NCI-H2171 treated with DMSO at 0.1 percent for 48 hours (cell line): ENCODE results near the gene GOLGA6L25.
"Not testable (repeated sequence)": the region's sequence is repeated elsewhere in the genome, so short reads cannot be mapped to it uniquely, and the experiment has no call there.

Experiments
- DNase-seq: peaks from one replicate; lab custom pipeline; 2025; lab: John Stamatoyannopoulos, UW

Gene GOLGA6L25, protein sequence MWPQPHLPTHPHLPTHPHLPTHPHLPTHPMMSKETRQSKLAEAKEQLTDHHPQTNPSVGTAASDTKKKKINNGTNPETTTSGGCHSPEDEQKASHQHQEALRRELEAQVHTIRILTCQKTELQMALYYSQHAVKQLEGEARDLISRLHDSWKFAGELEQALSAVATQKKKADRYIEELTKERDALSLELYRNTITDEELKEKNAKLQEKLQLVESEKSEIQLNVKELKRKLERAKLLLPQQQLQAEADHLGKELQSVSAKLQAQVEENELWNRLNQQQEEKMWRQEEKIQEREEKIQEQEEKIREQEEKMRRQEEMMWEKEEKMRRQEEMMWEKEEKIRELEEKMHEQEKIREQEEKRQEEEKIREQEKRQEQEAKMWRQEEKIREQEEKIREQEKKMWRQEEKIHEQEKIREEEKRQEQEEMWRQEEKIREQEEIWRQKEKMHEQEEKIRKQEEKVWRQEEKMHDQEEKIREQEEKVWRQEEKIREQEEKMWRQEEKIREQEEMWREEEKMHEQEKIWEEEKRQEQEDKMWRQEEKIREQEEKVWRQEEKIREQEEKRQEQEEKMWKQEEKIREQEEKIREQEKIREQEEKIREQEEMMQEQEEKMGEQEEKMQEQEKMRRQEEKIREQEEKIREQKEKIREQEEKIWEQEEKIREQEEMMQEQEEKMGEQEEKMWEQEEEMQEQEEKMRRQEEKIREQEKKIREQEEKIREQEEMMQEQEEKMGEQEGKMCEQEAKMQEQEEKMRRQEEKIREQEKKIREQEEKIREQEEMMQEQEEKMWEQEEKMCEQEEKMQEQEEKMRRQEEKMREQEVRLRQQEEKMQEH

DNA sequence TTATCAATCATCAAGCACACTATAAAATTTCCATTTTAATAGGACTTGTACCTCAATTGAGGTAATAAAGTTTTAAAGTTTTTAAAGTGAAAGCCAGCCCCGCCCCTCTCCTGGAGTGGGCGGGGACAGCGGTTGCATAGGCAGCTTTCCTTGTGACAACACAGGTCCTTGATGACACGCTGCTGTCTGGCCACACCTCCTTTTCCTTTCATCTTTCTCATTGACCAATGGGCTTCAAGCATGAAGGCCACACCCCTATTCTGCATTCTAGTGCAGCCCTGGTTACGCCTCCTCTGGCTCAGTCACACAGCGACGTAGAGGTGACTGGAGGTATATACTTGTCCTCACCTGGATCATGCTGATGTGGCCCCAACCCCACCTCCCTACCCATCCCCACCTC is at the start of gene GOLGA6L25:
TSS of gene GOLGA6L25 (plus strand) at position 301 of the 400 bp plus-strand sequence. CDS start at position 362, 61 bp downstream.
- DNase-seq, result not testable (repeated sequence)

DNA sequence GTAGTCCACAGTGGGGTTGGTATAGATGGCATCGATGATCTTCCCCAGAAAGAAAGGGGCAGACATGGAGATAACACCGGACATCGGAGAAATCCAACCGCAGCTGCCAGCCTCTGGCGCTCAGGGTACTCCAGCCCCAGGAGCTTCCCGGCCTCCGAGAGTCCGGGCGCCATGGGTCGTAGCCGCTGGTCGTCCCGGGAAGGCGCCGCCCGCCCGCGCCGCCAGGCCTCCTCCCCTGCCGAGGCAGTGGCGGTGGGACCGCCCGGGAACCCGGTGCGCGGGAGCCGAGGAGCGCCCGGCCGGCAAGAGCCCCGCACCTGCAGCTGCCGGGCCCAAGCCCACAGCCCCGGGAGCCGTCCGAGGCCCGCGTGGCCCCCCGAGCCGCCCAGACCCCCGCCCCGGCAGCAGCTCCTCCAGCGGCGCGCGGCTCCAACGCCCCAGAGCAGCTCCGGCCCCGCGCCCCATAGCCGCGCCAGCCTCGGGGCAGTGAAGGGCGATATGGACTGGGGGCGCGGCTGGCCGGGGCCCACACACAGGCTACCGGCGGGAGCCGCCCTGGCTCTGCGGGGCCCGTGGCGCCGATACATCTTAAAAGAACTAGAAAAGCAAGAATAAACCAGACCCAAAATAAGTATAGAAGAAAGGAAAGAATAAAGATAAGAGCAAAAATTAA is 45.0 kb upstream of the GOLGA6L25 start:
- not testable (repeated sequence) for DNase-seq

- DNase-seq, result not testable (repeated sequence)
These were observed 39.2 kb upstream of the GOLGA6L25 start for GRCh38 chr15:28514128-28514527.

DNA sequence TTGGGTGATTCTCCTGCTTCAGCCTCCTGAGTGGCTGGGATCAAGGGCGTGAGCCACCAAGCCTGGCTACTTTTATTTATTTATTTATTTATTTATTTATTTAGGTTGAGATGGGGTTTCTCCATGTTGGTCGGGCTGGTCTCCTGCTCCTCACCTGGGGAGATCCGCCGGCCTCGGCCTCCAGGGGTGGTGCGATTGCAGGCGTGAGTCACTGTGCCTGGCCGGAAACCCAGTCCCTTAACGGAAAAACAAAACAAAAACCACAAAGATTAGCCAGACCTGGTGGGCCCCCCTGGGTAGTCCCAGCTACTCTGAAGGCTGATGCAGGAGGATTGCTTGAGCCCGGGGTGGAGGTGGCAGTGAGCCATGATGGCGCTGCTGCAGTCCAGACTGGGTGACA is 38.2 kb upstream of the GOLGA6L25 start:
- not testable (repeated sequence) for DNase-seq

DNA sequence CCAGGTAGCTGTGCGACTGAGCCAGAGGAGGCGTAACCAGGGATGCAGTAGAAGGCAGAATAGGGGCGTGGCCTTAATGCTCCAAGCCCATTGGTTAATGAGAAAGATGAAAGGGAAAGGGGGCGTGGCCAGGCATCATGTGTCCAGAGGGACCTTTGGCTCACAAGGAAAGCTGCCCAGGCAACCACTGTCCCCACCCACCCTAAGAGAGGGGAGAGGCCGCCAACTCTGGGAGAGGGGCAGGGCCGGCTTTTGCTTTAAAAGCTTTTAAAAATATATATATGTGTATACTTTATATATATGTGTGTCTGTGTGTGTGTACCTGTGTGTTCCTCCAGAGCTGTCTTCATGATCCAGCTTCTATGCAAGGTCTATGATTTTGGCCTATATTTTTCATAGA is 20.4 kb upstream of the GOLGA6L25 start, which contains the start of gene GOLGA8G:
TSS of gene GOLGA8G (minus strand) at position 18 of the 400 bp plus-strand sequence. CDS start 62 bp downstream, outside the sequence.
- DNase-seq, result not testable (repeated sequence)

DNA sequence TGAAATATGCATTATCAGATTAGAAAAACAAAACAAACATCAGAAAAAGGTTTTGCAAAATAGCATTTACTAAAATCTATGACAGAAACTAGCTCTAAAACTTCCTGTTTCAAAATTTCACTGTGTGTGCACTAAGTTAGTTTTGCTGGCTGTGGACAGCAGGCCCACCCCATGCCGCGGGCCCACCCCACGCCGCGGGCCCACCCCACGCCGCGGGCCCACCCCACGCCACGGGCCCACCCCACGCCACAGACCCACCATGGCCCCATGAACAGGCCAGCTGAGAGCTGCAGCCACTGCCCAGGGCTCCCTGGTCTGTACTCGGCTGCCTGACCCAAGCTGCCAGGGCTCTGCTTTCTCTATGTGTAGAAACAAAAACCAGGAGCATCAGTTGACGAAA is 20.0 kb downstream of the GOLGA6L25 start:
- not testable (repeated sequence) for DNase-seq

GRCh38 chr15:28588977-28589606 is 35.7 kb downstream of the GOLGA6L25 start:
- DNase-seq, result not testable (repeated sequence)

GRCh38 chr15:28589769-28590168 is 36.4 kb downstream of the GOLGA6L25 start:
- DNase-seq, result not testable (repeated sequence)

- DNase-seq, result not testable (repeated sequence)
These were observed 39.0 kb downstream of the GOLGA6L25 start for GRCh38 chr15:28592395-28592794.

- DNase-seq, result not testable (repeated sequence)
These were observed 40.2 kb downstream of the GOLGA6L25 start for GRCh38 chr15:28593424-28594129.

- DNase-seq, result not testable (repeated sequence)
These were observed 44.1 kb downstream of the GOLGA6L25 start for GRCh38 chr15:28597471-28597870.

GRCh38 chr15:28598209-28598608 is 44.8 kb downstream of the GOLGA6L25 start:
- DNase-seq, result not testable (repeated sequence)

- DNase-seq, result not testable (repeated sequence)
These were observed 48.8 kb downstream of the GOLGA6L25 start for GRCh38 chr15:28602152-28602551.
